Brain microvascular endothelial cell (primary cell): ENCODE measurements around the gene KRTAP5-10.
"Not testable (repeated sequence)": the region's sequence is repeated elsewhere in the genome, so short reads cannot be mapped to it uniquely, and the experiment has no call there.

Experiments
- DNase-seq: peaks from one replicate; pipeline ENCODE4 v3.0.0-alpha.2; 2020
- H3K27ac ChIP-seq: fragments of 250-450 bp; sonication (Bioruptor Pico); 2 replicates; pipeline ENCODE4 v1.5.1; 2020; ENCODE audit warnings: mild to moderate bottlenecking, moderate library complexity
- H3K27me3 ChIP-seq: fragments of 250-450 bp; sonication (Bioruptor Pico); replicated peaks from 2 replicates; pipeline ENCODE4 v1.5.1; 2020; ENCODE audit warnings: mild to moderate bottlenecking
- H3K36me3 ChIP-seq: fragments of 250-450 bp; sonication (Bioruptor Pico); replicated peaks from 2 replicates; pipeline ENCODE4 v1.5.1; 2020; ENCODE audit warnings: mild to moderate bottlenecking
- H3K4me3 ChIP-seq: 2 replicates; pipeline ENCODE4 v1.5.1; 2011; ENCODE audit warnings: low read depth, mild to moderate bottlenecking, control low read depth, low read length, moderate library complexity
- CTCF ChIP-seq: IDR thresholded peaks from 2 replicates; pipeline ENCODE4 v1.5.1; 2011; ENCODE audit warnings: low read depth, mild to moderate bottlenecking, moderate library complexity, low read length, control low read depth, inconsistent platforms; ENCODE audit errors: missing control alignments
- in situ Hi-C: cut with HindIII; loops from 2 replicates; pipeline ENCODE4 v1.10.0; 2017; ENCODE audit warnings: low sequenced_read_pairs, low pct_ligation_motif_present

Gene KRTAP5-10

GRCh38 chr11:71589546-71589920, 24.2 kb downstream of the KRTAP5-10 start:
- H3K4me3 ChIP-seq, H3K27me3 ChIP-seq, in situ Hi-C loops, DNase-seq, H3K27ac ChIP-seq, H3K36me3 ChIP-seq: not testable (repeated sequence)

- not testable (repeated sequence) for DNase-seq
These were observed 37.9 kb downstream of the KRTAP5-10 start for GRCh38 chr11:71603221-71603620.

GRCh38 chr11:71604798-71605488, 39.6 kb downstream of the KRTAP5-10 start:
- H3K27ac ChIP-seq, in situ Hi-C loops, H3K4me3 ChIP-seq, H3K36me3 ChIP-seq: not testable (repeated sequence)
- peak; percentile 3 for DNase-seq
- peaks cover 14% of the 10 kb centered on the region for H3K27me3 ChIP-seq
- peak; percentile 19 for TF ChIP-seq CTCF

More at GRCh38 chr11:71603221-71603620, 37.9 kb downstream of the KRTAP5-10 start:
- H3K36me3 ChIP-seq, in situ Hi-C loops, H3K4me3 ChIP-seq, H3K27ac ChIP-seq: not testable (repeated sequence)
- H3K27me3 ChIP-seq: peaks cover 12% of the 10 kb centered on the region

GRCh38 chr11:71606853-71607519, 41.6 kb downstream of the KRTAP5-10 start:
- H3K36me3 ChIP-seq, in situ Hi-C loops, H3K4me3 ChIP-seq, DNase-seq, H3K27ac ChIP-seq: not testable (repeated sequence)
- peaks cover 14% of the 10 kb centered on the region for H3K27me3 ChIP-seq

- in situ Hi-C loops, H3K36me3 ChIP-seq, DNase-seq, H3K4me3 ChIP-seq, H3K27ac ChIP-seq: not testable (repeated sequence)
- H3K27me3 ChIP-seq: peaks cover 14% of the 10 kb centered on the region
These were observed 42.3 kb downstream of the KRTAP5-10 start for GRCh38 chr11:71607520-71608216.

- H3K27me3 ChIP-seq: peaks cover 14% of the 10 kb centered on the region
- H3K27ac ChIP-seq, H3K36me3 ChIP-seq, in situ Hi-C loops, DNase-seq, H3K4me3 ChIP-seq: not testable (repeated sequence)
These were observed 42.9 kb downstream of the KRTAP5-10 start for GRCh38 chr11:71608272-71608671.

GRCh38 chr11:71611218-71611910, 46.0 kb downstream of the KRTAP5-10 start:
- H3K36me3 ChIP-seq, in situ Hi-C loops, H3K4me3 ChIP-seq, DNase-seq, H3K27ac ChIP-seq: not testable (repeated sequence)
- H3K27me3 ChIP-seq: peaks cover 14% of the 10 kb centered on the region

- in situ Hi-C loops, H3K36me3 ChIP-seq, H3K4me3 ChIP-seq, H3K27ac ChIP-seq, DNase-seq, H3K27me3 ChIP-seq: not testable (repeated sequence)
These were observed 48.6 kb downstream of the KRTAP5-10 start for GRCh38 chr11:71613931-71614330.

- H3K36me3 ChIP-seq, H3K27me3 ChIP-seq, in situ Hi-C loops, H3K4me3 ChIP-seq, H3K27ac ChIP-seq, DNase-seq: not testable (repeated sequence)
These were observed 49.1 kb downstream of the KRTAP5-10 start for GRCh38 chr11:71614366-71614917.

GRCh38 chr11:71615003-71615402, 49.6 kb downstream of the KRTAP5-10 start:
- H3K27me3 ChIP-seq, H3K36me3 ChIP-seq, H3K4me3 ChIP-seq, DNase-seq, in situ Hi-C loops, H3K27ac ChIP-seq: not testable (repeated sequence)
